ACC112 (cell line): ENCODE data around the gene XYLT2.
"Not testable (repeated sequence)": the region's sequence is repeated elsewhere in the genome, so short reads cannot be mapped to it uniquely, and the experiment has no call there.

Experiments
- H2AFZ ChIP-seq: fragments of 200-600 bp; sonication (generic); one replicate; pipeline ENCODE4 v1.6.0; 2017; ENCODE audit warnings: antibody characterized with exemption, low read length; ENCODE audit not compliant: unreplicated experiment
- H3K27ac ChIP-seq: fragments of 200-600 bp; sonication (generic); 2 replicates; pipeline ENCODE4 v1.5.1; 2014; ENCODE audit warnings: low read depth, mild to moderate bottlenecking, antibody characterized with exemption, low read length, moderate library complexity
- H3K27me3 ChIP-seq: fragments of 200-600 bp; sonication (generic); 2 replicates; pipeline ENCODE4 v1.6.1; 2014; ENCODE audit warnings: mild to moderate bottlenecking, antibody characterized with exemption, low read length, moderate library complexity, mixed read lengths; ENCODE audit not compliant: insufficient read depth
- H3K36me3 ChIP-seq: fragments of 200-600 bp; sonication (generic); 2 replicates; pipeline ENCODE4 v1.6.1; 2016; ENCODE audit warnings: mild to moderate bottlenecking, antibody characterized with exemption, low read length, moderate library complexity, mixed read lengths; ENCODE audit not compliant: insufficient read depth
- H3K4me1 ChIP-seq: fragments of 200-600 bp; sonication (generic); one replicate; pipeline ENCODE4 v1.6.1; 2016; ENCODE audit warnings: low read length, mixed read lengths; ENCODE audit not compliant: insufficient read depth, unreplicated experiment, control insufficient read depth
- H3K4me3 ChIP-seq: fragments of 200-600 bp; sonication (generic); 2 replicates; pipeline ENCODE4 v1.5.1; 2014; ENCODE audit warnings: mild to moderate bottlenecking, low read depth, low read length
- H3K79me2 ChIP-seq: fragments of 200-600 bp; sonication (generic); one replicate; pipeline ENCODE4 v1.6.0; 2016; ENCODE audit warnings: low read length; ENCODE audit not compliant: control insufficient read depth, unreplicated experiment, insufficient read depth

The XYLT2 gene

GRCh38 chr17:50308666-50309065 lies 37.3 kb upstream of the XYLT2 start:
- Histone ChIP-seq H3K4me1 (peaks cover 12% of the 10 kb centered on the region), H2AFZ (no peak overlapping the region), H3K27ac (no peak overlapping the region), H3K4me3 (no peak overlapping the region), H3K36me3 (no peaks in the 10 kb centered on the region), H3K79me2 (no peaks in the 10 kb centered on the region), H3K27me3 (peaks cover 24% of the 10 kb centered on the region)

GRCh38 chr17:50310455-50311111 lies 35.3 kb upstream of the XYLT2 start:
- Histone ChIP-seq H3K36me3 (no peaks in the 10 kb centered on the region), H2AFZ (no peak overlapping the region), H3K27me3 (peaks cover 34% of the 10 kb centered on the region), H3K4me3 (no peak overlapping the region), H3K79me2 (no peaks in the 10 kb centered on the region), H3K4me1 (peaks cover 5% of the 10 kb centered on the region), H3K27ac (no peak overlapping the region)

GRCh38 chr17:50311112-50311460 lies 34.8 kb upstream of the XYLT2 start:
- Histone ChIP-seq H3K27ac (no peak overlapping the region), H3K79me2 (no peaks in the 10 kb centered on the region), H3K4me3 (no peak overlapping the region), H3K36me3 (no peaks in the 10 kb centered on the region), H2AFZ (no peak overlapping the region), H3K4me1 (peaks cover 5% of the 10 kb centered on the region), H3K27me3 (peaks cover 36% of the 10 kb centered on the region)

- Histone ChIP-seq H3K27ac (no peak overlapping the region), H3K36me3 (no peaks in the 10 kb centered on the region), H3K4me3 (no peak overlapping the region), H2AFZ (no peak overlapping the region), H3K79me2 (no peaks in the 10 kb centered on the region), H3K27me3 (peaks cover 36% of the 10 kb centered on the region), H3K4me1 (peaks cover 5% of the 10 kb centered on the region)
Observed at GRCh38 chr17:50311483-50311882, 34.4 kb upstream of the XYLT2 start.

- Histone ChIP-seq H3K36me3 (no peaks in the 10 kb centered on the region), H3K4me1 (peaks cover 5% of the 10 kb centered on the region), H2AFZ (no peak overlapping the region), H3K27me3 (peaks cover 36% of the 10 kb centered on the region), H3K4me3 (no peak overlapping the region), H3K79me2 (no peaks in the 10 kb centered on the region), H3K27ac (no peak overlapping the region)
Observed at GRCh38 chr17:50312308-50312707, 33.6 kb upstream of the XYLT2 start.

- H3K27ac ChIP-seq = no peak overlapping the region
- peaks cover 36% of the 10 kb centered on the region for H3K27me3 ChIP-seq
- H3K36me3 ChIP-seq = no peaks in the 10 kb centered on the region
- no peaks in the 10 kb centered on the region for H3K4me1 ChIP-seq
- no peaks in the 10 kb centered on the region for H3K79me2 ChIP-seq
- H3K4me3 ChIP-seq = no peak overlapping the region
- no peak overlapping the region for H2AFZ ChIP-seq
Observed at GRCh38 chr17:50314456-50315011, 31.4 kb upstream of the XYLT2 start.

- H3K4me3 ChIP-seq = no peak overlapping the region
- no peaks in the 10 kb centered on the region for H3K4me1 ChIP-seq
- H3K79me2 ChIP-seq = no peaks in the 10 kb centered on the region
- H3K27me3 ChIP-seq = peaks cover 34% of the 10 kb centered on the region
- H3K27ac ChIP-seq = no peak overlapping the region
- no peaks in the 10 kb centered on the region for H3K36me3 ChIP-seq
- H2AFZ ChIP-seq = no peak overlapping the region
Observed at GRCh38 chr17:50316016-50316587, 29.8 kb upstream of the XYLT2 start.

GRCh38 chr17:50316660-50317059 lies 29.3 kb upstream of the XYLT2 start:
- H3K4me3 ChIP-seq, H3K4me1 ChIP-seq, H2AFZ ChIP-seq, H3K27ac ChIP-seq, H3K79me2 ChIP-seq, H3K36me3 ChIP-seq: not testable (repeated sequence)
- H3K27me3 ChIP-seq = peaks cover 28% of the 10 kb centered on the region

- H3K4me3 ChIP-seq = no peak overlapping the region
- peaks cover 27% of the 10 kb centered on the region for H3K27me3 ChIP-seq
- H3K27ac ChIP-seq = no peak overlapping the region
- no peak overlapping the region for H2AFZ ChIP-seq
- H3K79me2 ChIP-seq = no peaks in the 10 kb centered on the region
- H3K4me1 ChIP-seq = no peaks in the 10 kb centered on the region
- no peaks in the 10 kb centered on the region for H3K36me3 ChIP-seq
Observed at GRCh38 chr17:50317121-50317520, 28.8 kb upstream of the XYLT2 start.

GRCh38 chr17:50318501-50319285 lies 27.2 kb upstream of the XYLT2 start:
- no peaks in the 10 kb centered on the region for H3K4me1 ChIP-seq
- H3K27me3 ChIP-seq = peaks cover 12% of the 10 kb centered on the region
- H3K4me3 ChIP-seq = no peak overlapping the region
- H3K79me2 ChIP-seq = no peaks in the 10 kb centered on the region
- H3K27ac ChIP-seq = no peak overlapping the region
- H2AFZ ChIP-seq = no peak overlapping the region
- H3K36me3 ChIP-seq = no peaks in the 10 kb centered on the region
